ENCODE results near the gene FAM78B. TPM values are rescaled to one million over a fixed set of nuclear protein-coding genes. Genes with fewer than 3 reads are reported as not detected.

The FAM78B gene
- total RNA-seq, 1 donor from 2014 or later: 2.9 TPM

- no peaks in the 10 kb centered on the region for H3K9me3 Mint-ChIP-seq
- no peaks in the 10 kb centered on the region for H3K27me3 Mint-ChIP-seq
- TF ChIP-seq, protein P1, sequence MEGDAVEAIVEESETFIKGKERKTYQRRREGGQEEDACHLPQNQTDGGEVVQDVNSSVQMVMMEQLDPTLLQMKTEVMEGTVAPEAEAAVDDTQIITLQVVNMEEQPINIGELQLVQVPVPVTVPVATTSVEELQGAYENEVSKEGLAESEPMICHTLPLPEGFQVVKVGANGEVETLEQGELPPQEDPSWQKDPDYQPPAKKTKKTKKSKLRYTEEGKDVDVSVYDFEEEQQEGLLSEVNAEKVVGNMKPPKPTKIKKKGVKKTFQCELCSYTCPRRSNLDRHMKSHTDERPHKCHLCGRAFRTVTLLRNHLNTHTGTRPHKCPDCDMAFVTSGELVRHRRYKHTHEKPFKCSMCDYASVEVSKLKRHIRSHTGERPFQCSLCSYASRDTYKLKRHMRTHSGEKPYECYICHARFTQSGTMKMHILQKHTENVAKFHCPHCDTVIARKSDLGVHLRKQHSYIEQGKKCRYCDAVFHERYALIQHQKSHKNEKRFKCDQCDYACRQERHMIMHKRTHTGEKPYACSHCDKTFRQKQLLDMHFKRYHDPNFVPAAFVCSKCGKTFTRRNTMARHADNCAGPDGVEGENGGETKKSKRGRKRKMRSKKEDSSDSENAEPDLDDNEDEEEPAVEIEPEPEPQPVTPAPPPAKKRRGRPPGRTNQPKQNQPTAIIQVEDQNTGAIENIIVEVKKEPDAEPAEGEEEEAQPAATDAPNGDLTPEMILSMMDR (conservative IDR thresholded peaks at IDR 0.05): no peak
- peaks cover 14% of the 10 kb centered on the region for H3K4me1 Mint-ChIP-seq (ENCODE audit: unreplicated experiment)
- H3K36me3 Mint-ChIP-seq: no peaks in the 10 kb centered on the region
- no peak for DNase-seq (ENCODE audit: extremely low spot score, unreplicated experiment)
- no peak overlapping the region for H3K27ac Mint-ChIP-seq
- H3K4me3 Mint-ChIP-seq: no peak overlapping the region
Measured at GRCh38 chr1:166084613-166085012, 82.2 kb downstream of the FAM78B start.

DNA sequence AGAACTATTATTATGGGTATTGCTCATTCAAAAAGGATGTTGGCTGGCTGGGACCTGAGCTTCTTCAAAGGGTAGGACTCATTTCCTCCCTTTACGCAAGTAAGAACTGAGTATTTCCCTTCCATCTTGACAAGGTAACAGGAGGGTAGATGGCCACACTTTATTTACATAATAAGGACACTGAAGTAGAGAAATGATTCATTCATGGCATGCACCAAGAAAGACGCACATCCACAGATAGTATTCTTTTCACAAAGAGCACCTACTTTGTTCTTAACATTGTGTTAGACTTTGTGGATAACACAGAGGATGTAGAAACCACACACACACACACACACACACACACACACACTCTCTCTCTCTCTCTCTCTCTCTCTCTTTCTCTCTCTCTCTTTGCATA, 82.9 kb downstream of the FAM78B start:
- no peak overlapping the region for H3K27ac Mint-ChIP-seq
- no peaks in the 10 kb centered on the region for H3K36me3 Mint-ChIP-seq
- DNase-seq (ENCODE audit: extremely low spot score, unreplicated experiment): no peak
- H3K9me3 Mint-ChIP-seq: no peaks in the 10 kb centered on the region
- peaks cover 9% of the 10 kb centered on the region for H3K4me1 Mint-ChIP-seq (ENCODE audit: unreplicated experiment)
- TF ChIP-seq, protein P1 (conservative IDR thresholded peaks at IDR 0.05): no peak
- H3K27me3 Mint-ChIP-seq: no peaks in the 10 kb centered on the region
- no peak overlapping the region for H3K4me3 Mint-ChIP-seq

DNA sequence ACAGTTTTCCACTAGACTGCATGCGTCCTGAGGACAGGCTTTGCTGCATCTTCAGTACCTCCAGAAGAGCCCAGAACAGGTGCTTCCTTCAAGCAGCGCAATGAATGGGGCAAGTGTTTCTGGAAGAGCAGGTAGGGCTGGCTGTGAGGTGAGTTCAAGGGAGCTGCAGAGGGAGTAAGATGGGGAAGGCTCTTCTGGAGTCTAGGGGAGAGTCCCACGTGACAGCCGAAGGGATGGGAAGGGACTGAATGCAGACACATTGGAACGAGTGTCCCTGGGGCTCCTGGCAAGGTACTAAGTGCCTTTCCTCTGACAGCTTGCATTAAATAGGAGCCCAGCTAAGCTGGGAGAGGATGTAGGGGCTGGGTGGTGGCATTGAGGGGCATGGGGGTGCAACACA, 84.2 kb downstream of the FAM78B start:
- Mint-ChIP-seq H3K4me3 (no peak overlapping the region), H3K27me3 (no peaks in the 10 kb centered on the region), H3K4me1 (ENCODE audit: unreplicated experiment) (peaks cover 9% of the 10 kb centered on the region), H3K27ac (no peak overlapping the region), H3K36me3 (no peaks in the 10 kb centered on the region), H3K9me3 (no peaks in the 10 kb centered on the region)
- TF ChIP-seq, protein P1 (conservative IDR thresholded peaks at IDR 0.05): no peak
- DNase-seq (ENCODE audit: extremely low spot score, unreplicated experiment): no peak

GRCh38 chr1:166080967-166081870, 85.6 kb downstream of the FAM78B start:
- Mint-ChIP-seq H3K9me3 (no peaks in the 10 kb centered on the region), H3K36me3 (no peaks in the 10 kb centered on the region), H3K27me3 (no peaks in the 10 kb centered on the region), H3K27ac (no peak overlapping the region), H3K4me1 (ENCODE audit: unreplicated experiment) (peaks cover 9% of the 10 kb centered on the region), H3K4me3 (no peak overlapping the region)
- DNase-seq (ENCODE audit: extremely low spot score, unreplicated experiment): no peak
- TF ChIP-seq, protein P1 (conservative IDR thresholded peaks at IDR 0.05): no peak

- no peak overlapping the region for H3K27ac Mint-ChIP-seq
- no peak overlapping the region for H3K4me3 Mint-ChIP-seq
- no peaks in the 10 kb centered on the region for H3K36me3 Mint-ChIP-seq
- H3K9me3 Mint-ChIP-seq: no peaks in the 10 kb centered on the region
- TF ChIP-seq, protein P1 (conservative IDR thresholded peaks at IDR 0.05): no peak
- DNase-seq (ENCODE audit: extremely low spot score, unreplicated experiment): no peak
- H3K4me1 Mint-ChIP-seq (ENCODE audit: unreplicated experiment): peaks cover 5% of the 10 kb centered on the region
- H3K27me3 Mint-ChIP-seq: no peaks in the 10 kb centered on the region
Measured at GRCh38 chr1:166080277-166080966, 86.4 kb downstream of the FAM78B start.

Data from type B pancreatic cell (in vitro differentiated cells).